NB4 (cell line): ENCODE results near the gene OCRL.
A peak's percentile ranks its signal among the peaks of the same experiment; 100 is the strongest.

ENCODE experiments used
- DNase-seq: peaks from one replicate; pipeline ENCODE4 v3.0.0; 2010; ENCODE audit warnings: low read depth
- H3K4me3 ChIP-seq: one replicate; pipeline ENCODE4 v1.5.1; 2011; ENCODE audit warnings: mild to moderate bottlenecking, low read depth, low read length, moderate library complexity
- CTCF ChIP-seq: IDR thresholded peaks from one replicate; pipeline ENCODE4 v1.5.1; 2012; ENCODE audit warnings: low read depth, low read length
- MAX ChIP-seq: IDR thresholded peaks from 2 replicates; pipeline ENCODE4 v1.6.1; 2011; ENCODE audit warnings: low read depth, low read length
- MYC ChIP-seq: IDR thresholded peaks from 2 replicates; pipeline ENCODE4 v1.6.1; 2011; ENCODE audit warnings: low read depth, low read length
- POLR2A ChIP-seq: IDR thresholded peaks from 2 replicates; pipeline ENCODE4 v1.6.1; 2011; ENCODE audit warnings: mild to moderate bottlenecking; ENCODE audit not compliant: insufficient read length; ENCODE audit errors: extremely low read depth

The OCRL gene

GRCh38 chrX:129540068-129540653 is at the start of gene OCRL:
Gene OCRL, plus strand, starts transcription at chrX:129540259. Its CDS starts 181 bp downstream, at chrX:129540440.
- DNase-seq: peak; percentile 80

GRCh38 chrX:129490330-129490729 is 49.7 kb upstream of the OCRL start:
- no peak for TF ChIP-seq MAX
- TF ChIP-seq MYC: no peak
- no peak for TF ChIP-seq POLR2A
- no peak for TF ChIP-seq CTCF
- DNase-seq: no peak
- H3K4me3 ChIP-seq: no peak overlapping the region

More at GRCh38 chrX:129540068-129540653, at the start of gene OCRL:
- H3K4me3 ChIP-seq: peak within 1 kb of the TSS; percentile 74
- peak; percentile 24 for TF ChIP-seq POLR2A
- peak; percentile 47 for TF ChIP-seq CTCF
- no peak for TF ChIP-seq MAX
- TF ChIP-seq MYC: no peak

GRCh38 chrX:129493643-129494042 is 46.4 kb upstream of the OCRL start:
- TF ChIP-seq CTCF: no peak
- TF ChIP-seq POLR2A: no peak
- TF ChIP-seq MYC: no peak
- TF ChIP-seq MAX: no peak
- H3K4me3 ChIP-seq: no peak overlapping the region
- DNase-seq: no peak

GRCh38 chrX:129494887-129495286 is 45.2 kb upstream of the OCRL start:
- H3K4me3 ChIP-seq: no peak overlapping the region
- no peak for TF ChIP-seq POLR2A
- TF ChIP-seq CTCF: no peak
- TF ChIP-seq MAX: no peak
- no peak for TF ChIP-seq MYC
- DNase-seq: no peak

- TF ChIP-seq MAX: no peak
- H3K4me3 ChIP-seq: no peak overlapping the region
- no peak for DNase-seq
Observed at GRCh38 chrX:129495900-129496299, 44.2 kb upstream of the OCRL start.

GRCh38 chrX:129496625-129497024 is 43.4 kb upstream of the OCRL start:
- no peak for DNase-seq
- H3K4me3 ChIP-seq: no peak overlapping the region
- TF ChIP-seq CTCF (no peak), POLR2A (no peak), MYC (no peak), MAX (no peak)
